ENCODE results near the gene EIF2B4. TPM values are rescaled to one million over a fixed set of nuclear protein-coding genes. Genes with fewer than 3 reads are reported as not detected.

EIF2B4 gene
- total and polyA plus RNA-seq, 2 of the 8 experiments (the other 6 are each of a cell fraction or from before 2014, with no cell fraction given) = 60.0 to 63.2 TPM

DNA sequence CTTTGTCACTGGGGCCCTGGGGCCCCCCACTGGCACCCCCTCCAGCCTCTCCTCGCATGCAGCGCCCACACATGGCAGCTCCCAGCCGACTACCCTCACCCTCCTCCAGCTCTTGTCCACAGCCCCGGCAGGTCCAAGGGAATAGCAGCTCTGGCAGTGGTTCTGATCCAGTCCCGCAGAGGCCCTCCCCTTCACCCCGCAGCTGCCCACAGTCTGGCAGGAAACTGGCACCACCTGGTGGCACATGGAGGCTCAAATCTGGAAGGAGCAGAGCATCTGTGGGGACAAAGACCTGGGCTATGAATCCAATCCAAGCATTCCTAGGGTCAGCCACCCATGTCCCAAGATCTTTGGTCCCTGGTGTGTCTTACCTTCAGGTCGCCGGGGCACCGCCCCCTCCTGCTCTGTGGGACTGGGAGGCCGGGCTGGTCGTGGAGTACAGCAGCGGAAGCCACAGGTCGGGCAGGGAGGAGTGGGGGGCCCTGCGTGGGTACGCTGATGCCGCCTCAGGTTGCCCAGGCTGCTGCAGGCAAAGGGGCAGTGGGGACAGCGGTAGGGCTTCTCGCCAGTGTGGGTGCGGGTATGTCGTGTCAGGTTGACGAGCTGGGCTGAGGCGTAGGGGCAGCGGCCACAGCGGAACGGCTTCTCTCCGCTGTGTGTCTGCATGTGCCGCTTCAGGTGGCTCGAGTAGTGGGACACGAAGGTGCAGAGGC lies 8.1 kb upstream of the EIF2B4 start (continued):
- TF ChIP-seq SP1 (IDR thresholded peaks at IDR 0.05; ENCODE audit: low read depth, low read length) = no peak
- TF ChIP-seq KDM1A (IDR thresholded peaks at IDR 0.05; ENCODE audit: borderline replicate concordance, low read length) = no peak
- TF ChIP-seq SAP30 (IDR thresholded peaks at IDR 0.05; ENCODE audit: insufficient read depth, insufficient replicate concordance, low read length) = no peak
- TF ChIP-seq POLR2AphosphoS5 (IDR thresholded peaks at IDR 0.05; ENCODE audit: low read depth, low read length) = peak; percentile 62; the same call in 1 of the 2 replicates
- no peak for TF ChIP-seq TEAD4 (IDR thresholded peaks at IDR 0.05; ENCODE audit: low read depth, low read length)
- no peak for TF ChIP-seq CEBPB (IDR thresholded peaks at IDR 0.05; ENCODE audit: low read depth, low read length)
- no peak for TF ChIP-seq SRF (IDR thresholded peaks at IDR 0.05; ENCODE audit: low read depth, low read length)
- TF ChIP-seq MAFK (IDR thresholded peaks at IDR 0.05; ENCODE audit: low read depth, low read length) = no peak
- no peak for TF ChIP-seq BACH1 (IDR thresholded peaks at IDR 0.05; ENCODE audit: low read length)
- TF ChIP-seq, protein P1, sequence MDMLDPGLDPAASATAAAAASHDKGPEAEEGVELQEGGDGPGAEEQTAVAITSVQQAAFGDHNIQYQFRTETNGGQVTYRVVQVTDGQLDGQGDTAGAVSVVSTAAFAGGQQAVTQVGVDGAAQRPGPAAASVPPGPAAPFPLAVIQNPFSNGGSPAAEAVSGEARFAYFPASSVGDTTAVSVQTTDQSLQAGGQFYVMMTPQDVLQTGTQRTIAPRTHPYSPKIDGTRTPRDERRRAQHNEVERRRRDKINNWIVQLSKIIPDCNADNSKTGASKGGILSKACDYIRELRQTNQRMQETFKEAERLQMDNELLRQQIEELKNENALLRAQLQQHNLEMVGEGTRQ (IDR thresholded peaks at IDR 0.05; ENCODE audit: low read length) = no peak
- TF ChIP-seq, protein P2, sequence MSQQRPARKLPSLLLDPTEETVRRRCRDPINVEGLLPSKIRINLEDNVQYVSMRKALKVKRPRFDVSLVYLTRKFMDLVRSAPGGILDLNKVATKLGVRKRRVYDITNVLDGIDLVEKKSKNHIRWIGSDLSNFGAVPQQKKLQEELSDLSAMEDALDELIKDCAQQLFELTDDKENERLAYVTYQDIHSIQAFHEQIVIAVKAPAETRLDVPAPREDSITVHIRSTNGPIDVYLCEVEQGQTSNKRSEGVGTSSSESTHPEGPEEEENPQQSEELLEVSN (IDR thresholded peaks at IDR 0.05) = no peak
- no peak for TF ChIP-seq NANOG (IDR thresholded peaks at IDR 0.05; ENCODE audit: insufficient read depth, low read depth, low read length, poor library complexity, severe bottlenecking)
